ENCODE results near the gene DENND5A.

The DENND5A gene

DNA sequence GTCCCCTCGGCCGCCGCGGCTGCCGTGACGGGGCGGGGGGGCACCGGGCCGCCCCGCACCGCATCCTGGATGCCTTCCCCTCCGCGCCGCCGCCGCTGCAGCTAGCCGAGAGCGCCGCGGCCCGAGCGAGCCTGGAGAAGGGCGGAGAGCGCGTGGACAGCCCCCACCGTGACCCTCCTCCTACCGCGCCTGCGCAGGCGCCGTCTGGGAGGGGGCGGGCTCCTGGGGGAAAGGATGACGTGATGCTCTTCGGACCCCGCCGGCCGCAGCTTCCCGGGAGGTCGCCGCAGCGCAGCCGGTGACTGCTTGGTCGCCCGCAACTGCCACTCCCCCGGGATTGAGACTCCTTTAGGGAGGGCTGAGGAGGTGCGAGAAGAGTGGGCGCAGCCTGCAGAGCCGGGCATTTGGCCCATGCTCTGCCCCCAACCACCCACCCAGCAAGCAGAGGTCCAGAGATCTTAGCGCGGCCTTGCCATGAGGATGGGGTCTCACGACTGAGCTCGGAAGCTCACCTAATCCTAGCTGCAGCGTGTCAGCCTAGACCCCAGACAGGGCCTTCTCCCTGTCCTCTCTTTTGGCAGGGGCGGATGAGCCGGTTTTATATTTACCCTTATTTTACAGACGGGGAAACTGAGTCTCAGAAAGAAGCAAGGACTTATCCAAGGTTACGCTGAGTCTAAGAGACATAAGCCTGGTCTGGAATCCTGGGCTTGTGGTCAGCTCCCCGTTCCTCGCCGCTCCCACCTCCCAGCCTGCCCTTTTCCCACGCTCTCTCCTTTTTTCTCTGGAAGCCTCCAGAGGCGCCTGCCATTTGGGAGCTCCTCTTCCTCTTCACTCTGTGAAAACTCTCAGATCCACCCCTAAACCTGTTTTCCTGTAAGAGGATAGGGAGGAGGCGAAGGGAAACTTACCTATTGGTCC, at the start of gene DENND5A:
Gene DENND5A, minus strand, starts transcription at position 140 of the 921 bp plus-strand sequence. CDS start 281 bp downstream, outside the sequence.
- Histone ChIP-seq H3K4me3 (ENCODE audit: low read depth in 1 of 2, low read length in 2 of 2) (peak within 1 kb of the TSS; percentile 79 to 89), H3K27ac (ENCODE audit: low read depth, low read length) (peak within 1 kb of the TSS; percentile 97), H3K4me1 (ENCODE audit: insufficient read depth, low read length) (peaks cover 16% of the 10 kb centered on the region), H3K9me3 (ENCODE audit: low read length) (no peaks in the 10 kb centered on the region), H3K27me3 (ENCODE audit: control insufficient read depth in 1 of 2, insufficient read depth in 2 of 2, low read length in 2 of 2) (no peaks in the 10 kb centered on the region), H3K9ac (ENCODE audit: low read length) (peak within 1 kb of the TSS; percentile 94), H3K36me3 (ENCODE audit: insufficient read depth, low read length) (no peaks in the 10 kb centered on the region)

DNA sequence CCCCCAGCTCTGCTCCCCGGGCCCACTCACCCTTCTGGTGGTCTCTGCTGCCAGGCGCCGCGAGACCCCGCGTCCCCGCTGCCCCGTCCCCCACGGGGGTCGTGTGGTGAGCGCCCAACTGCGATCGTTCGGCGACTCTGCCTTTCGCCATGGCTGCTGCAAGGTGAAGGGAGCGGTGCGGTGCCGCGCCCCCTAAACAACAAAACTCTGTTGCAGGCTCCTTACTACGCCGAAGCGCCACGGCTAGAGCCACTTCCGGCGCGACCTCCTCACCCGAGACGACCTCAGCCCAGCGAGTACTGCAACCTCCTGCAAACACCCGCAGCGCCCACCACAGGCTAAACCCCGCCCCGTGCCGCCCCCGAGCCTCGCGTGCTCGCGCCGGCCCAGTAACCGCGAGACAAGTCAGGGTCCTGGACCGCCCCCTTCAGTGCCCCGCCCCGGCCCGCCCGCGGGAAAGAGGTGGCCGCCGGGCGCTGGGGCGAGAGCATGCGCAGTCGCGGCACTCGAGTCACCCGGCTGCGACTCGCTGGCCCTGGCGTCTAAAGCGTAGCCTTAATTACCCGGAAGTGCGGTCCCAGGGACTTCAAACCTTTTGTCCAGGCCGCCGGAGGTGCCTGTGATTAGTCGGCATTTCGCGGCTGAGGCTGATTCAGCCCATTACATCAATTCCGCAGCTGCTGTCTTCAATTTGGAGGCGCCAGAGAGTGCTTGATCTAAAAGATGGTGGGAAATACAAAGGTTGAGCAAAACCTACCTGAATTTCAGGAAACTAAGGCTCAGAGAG, 49.3 kb upstream of the DENND5A start, which contains the start of gene TMEM41B:
Gene TMEM41B, minus strand, starts transcription at position 303 of the 787 bp plus-strand sequence. Its CDS starts 152 bp downstream, at position 151.
- H3K27ac ChIP-seq (ENCODE audit: low read depth, low read length): peak within 1 kb of the TSS; percentile 79
- H3K4me3 ChIP-seq (ENCODE audit: low read depth in 1 of 2, low read length in 2 of 2): peak within 1 kb of the TSS; percentile 94 to 98
- H3K4me1 ChIP-seq (ENCODE audit: insufficient read depth, low read length): peaks cover 24% of the 10 kb centered on the region
- no peaks in the 10 kb centered on the region for H3K36me3 ChIP-seq (ENCODE audit: insufficient read depth, low read length)
- H3K9me3 ChIP-seq (ENCODE audit: low read length): no peaks in the 10 kb centered on the region
- H3K27me3 ChIP-seq (ENCODE audit: control insufficient read depth in 1 of 2, insufficient read depth in 2 of 2, low read length in 2 of 2): no peaks in the 10 kb centered on the region
- H3K9ac ChIP-seq (ENCODE audit: low read length): peak within 1 kb of the TSS; percentile 16

DNA sequence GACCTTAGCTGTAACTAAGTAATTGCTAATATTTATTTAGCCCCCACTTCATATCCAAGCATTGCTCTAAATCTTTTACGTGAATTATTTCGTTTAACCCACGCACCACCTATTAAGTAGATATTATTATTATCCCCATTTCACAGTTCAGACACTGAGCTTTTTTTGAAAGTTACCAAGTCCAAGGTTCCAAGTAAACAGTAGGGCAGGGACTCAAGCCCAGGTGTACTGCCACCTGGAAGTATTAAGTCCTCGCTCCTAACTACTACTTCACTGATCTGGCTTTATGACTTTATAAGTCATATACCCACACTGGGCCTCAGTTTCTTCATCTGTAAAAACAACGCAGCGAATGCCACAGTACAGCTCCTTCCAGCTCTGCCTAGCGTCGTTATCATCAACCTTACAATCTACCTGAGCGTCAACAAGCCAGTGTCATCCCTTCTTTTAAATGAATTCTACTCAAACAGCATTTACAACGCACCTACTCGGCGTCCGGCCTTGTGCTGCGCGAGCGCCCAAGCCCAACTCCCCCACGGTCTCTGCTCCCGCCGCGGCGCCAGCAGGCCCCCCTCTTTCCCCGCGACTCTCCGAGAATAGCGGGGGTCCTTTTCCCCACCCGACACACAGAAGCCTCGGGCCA, 48.6 kb upstream of the DENND5A start:
- peak overlapping the region; percentile 79 for H3K27ac ChIP-seq (ENCODE audit: low read depth, low read length)
- no peaks in the 10 kb centered on the region for H3K27me3 ChIP-seq (ENCODE audit: control insufficient read depth in 1 of 2, insufficient read depth in 2 of 2, low read length in 2 of 2)
- no peaks in the 10 kb centered on the region for H3K9me3 ChIP-seq (ENCODE audit: low read length)
- H3K4me1 ChIP-seq (ENCODE audit: insufficient read depth, low read length): peaks cover 24% of the 10 kb centered on the region
- peak overlapping the region; percentile 94 to 98 for H3K4me3 ChIP-seq (ENCODE audit: low read depth in 1 of 2, low read length in 2 of 2)
- no peaks in the 10 kb centered on the region for H3K36me3 ChIP-seq (ENCODE audit: insufficient read depth, low read length)
- peak overlapping the region; percentile 16 for H3K9ac ChIP-seq (ENCODE audit: low read length)

DNA sequence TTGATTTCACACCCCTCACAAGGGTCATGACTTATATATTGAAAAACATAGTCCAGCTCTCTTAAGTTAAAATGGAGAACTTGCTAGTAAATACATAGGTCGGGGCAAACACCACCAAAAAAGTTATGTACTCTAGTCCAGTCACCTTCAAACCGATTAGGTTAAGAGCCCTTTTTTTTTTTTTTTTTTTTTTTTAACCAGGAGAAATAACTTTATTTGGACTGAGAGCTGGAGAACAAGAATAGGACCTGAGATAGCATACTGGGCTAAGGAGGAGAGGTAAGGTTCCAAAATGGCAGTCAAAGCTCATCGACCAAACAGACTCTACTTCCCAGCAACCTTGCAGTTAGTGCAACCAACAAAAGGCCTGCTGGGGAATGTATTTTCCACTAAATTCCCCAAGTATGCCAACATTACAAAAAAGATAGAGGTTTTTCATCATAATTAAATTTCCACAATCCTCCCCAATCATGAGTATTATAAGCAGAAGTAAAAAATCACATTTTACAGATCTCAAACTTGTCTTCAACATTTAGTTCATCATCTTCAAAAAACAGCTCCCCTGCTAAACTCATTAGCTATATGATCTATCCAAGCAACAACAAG, 45.4 kb upstream of the DENND5A start:
- Histone ChIP-seq H3K4me3 (ENCODE audit: low read depth in 1 of 2, low read length in 2 of 2) (no peak overlapping the region), H3K9ac (ENCODE audit: low read length) (no peak overlapping the region), H3K27ac (ENCODE audit: low read depth, low read length) (no peak overlapping the region), H3K36me3 (ENCODE audit: insufficient read depth, low read length) (no peaks in the 10 kb centered on the region), H3K27me3 (ENCODE audit: control insufficient read depth in 1 of 2, insufficient read depth in 2 of 2, low read length in 2 of 2) (no peaks in the 10 kb centered on the region), H3K4me1 (ENCODE audit: insufficient read depth, low read length) (peaks cover 24% of the 10 kb centered on the region), H3K9me3 (ENCODE audit: low read length) (no peaks in the 10 kb centered on the region)

DNA sequence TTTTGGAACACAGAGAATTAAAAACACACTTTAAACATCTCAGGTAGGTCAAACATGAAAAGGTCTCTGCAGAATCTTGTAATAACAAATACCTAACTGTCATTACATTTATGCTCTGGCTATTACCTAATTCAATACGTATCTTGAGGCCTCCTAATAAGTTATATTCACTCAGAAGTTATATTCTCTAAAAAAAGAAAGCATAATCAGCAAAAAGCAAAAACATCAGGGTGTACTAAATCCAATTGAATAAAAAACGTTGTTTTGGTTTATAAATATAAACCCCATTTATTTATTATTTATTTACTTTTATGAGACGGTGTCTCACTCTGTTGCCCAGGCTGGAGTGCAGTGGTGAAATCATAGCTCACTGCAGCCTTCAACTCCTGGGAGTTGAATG, 39.0 kb upstream of the DENND5A start:
- Histone ChIP-seq H3K27me3 (ENCODE audit: control insufficient read depth in 1 of 2, insufficient read depth in 2 of 2, low read length in 2 of 2) (no peaks in the 10 kb centered on the region), H3K36me3 (ENCODE audit: insufficient read depth, low read length) (no peaks in the 10 kb centered on the region), H3K9me3 (ENCODE audit: low read length) (no peaks in the 10 kb centered on the region), H3K27ac (ENCODE audit: low read depth, low read length) (no peak overlapping the region), H3K4me1 (ENCODE audit: insufficient read depth, low read length) (no peaks in the 10 kb centered on the region), H3K9ac (ENCODE audit: low read length) (no peak overlapping the region), H3K4me3 (ENCODE audit: low read depth in 1 of 2, low read length in 2 of 2) (no peak overlapping the region)

DNA sequence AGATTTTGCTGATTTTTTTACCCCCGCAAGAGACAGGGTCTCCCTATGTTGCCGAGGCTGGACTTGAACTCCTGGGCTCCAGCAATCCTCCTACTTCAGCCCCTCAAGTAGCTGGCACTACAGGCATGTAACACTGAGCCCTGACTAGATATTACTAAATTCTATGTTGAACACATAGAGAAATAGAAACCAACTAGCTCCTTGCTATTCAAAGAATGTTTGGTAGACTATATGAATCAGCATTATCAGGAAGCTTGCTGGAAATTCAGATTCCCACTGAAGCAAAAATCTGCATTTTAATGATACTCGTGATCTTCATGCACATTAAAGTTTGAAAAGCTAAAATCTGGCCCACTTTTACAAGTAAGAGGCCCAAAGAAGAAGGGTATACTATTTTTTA, 37.3 kb upstream of the DENND5A start:
- Histone ChIP-seq H3K36me3 (ENCODE audit: insufficient read depth, low read length) (no peaks in the 10 kb centered on the region), H3K9me3 (ENCODE audit: low read length) (no peaks in the 10 kb centered on the region), H3K27ac (ENCODE audit: low read depth, low read length) (no peak overlapping the region), H3K4me1 (ENCODE audit: insufficient read depth, low read length) (no peaks in the 10 kb centered on the region), H3K4me3 (ENCODE audit: low read depth in 1 of 2, low read length in 2 of 2) (no peak overlapping the region), H3K9ac (ENCODE audit: low read length) (no peak overlapping the region), H3K27me3 (ENCODE audit: control insufficient read depth in 1 of 2, insufficient read depth in 2 of 2, low read length in 2 of 2) (no peaks in the 10 kb centered on the region)

DNA sequence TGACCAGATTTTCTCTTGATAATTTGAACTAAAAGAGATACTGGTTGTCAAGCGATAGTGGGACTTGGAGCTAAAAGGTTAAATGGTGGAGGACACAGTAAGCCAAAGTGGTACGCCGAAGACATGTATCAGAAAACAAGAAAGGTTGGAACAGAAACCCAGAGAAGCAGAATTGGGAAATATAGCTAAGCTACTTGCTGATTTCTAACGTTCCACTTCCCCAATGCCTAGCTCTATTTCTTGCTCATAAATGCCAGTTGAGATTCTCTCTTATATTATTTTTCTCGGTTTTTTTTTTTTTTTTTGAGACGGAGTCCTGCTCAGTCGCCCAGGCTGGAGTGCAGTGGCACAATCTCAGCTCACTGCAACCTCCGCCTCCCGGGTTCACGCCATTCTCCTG, 36.6 kb upstream of the DENND5A start:
- Histone ChIP-seq H3K9me3 (ENCODE audit: low read length) (no peaks in the 10 kb centered on the region), H3K4me3 (ENCODE audit: low read depth in 1 of 2, low read length in 2 of 2) (no peak overlapping the region), H3K4me1 (ENCODE audit: insufficient read depth, low read length) (no peaks in the 10 kb centered on the region), H3K36me3 (ENCODE audit: insufficient read depth, low read length) (no peaks in the 10 kb centered on the region), H3K27ac (ENCODE audit: low read depth, low read length) (no peak overlapping the region), H3K9ac (ENCODE audit: low read length) (no peak overlapping the region), H3K27me3 (ENCODE audit: control insufficient read depth in 1 of 2, insufficient read depth in 2 of 2, low read length in 2 of 2) (no peaks in the 10 kb centered on the region)

DNA sequence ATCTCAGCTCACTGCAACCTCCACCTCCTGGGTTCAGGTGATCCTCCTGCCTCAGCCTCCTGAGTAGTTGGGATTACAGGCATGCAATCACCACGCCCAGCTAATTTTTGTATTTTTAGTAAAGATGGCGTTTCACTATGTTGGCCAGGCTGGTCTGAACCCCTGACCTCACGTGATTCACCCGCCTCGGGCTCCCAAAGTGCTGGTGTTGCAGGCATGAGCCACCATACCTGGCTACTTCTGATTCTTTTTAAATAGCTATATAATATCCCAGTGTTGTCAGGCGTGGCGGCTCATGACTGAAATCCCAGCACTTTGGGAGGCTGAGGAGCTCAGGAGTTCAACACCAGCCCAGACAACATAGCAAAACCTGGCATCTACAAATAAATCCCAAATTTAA, 28.5 kb upstream of the DENND5A start:
- H3K9me3 ChIP-seq (ENCODE audit: low read length): no peaks in the 10 kb centered on the region
- H3K36me3 ChIP-seq (ENCODE audit: insufficient read depth, low read length): no peaks in the 10 kb centered on the region

DNA sequence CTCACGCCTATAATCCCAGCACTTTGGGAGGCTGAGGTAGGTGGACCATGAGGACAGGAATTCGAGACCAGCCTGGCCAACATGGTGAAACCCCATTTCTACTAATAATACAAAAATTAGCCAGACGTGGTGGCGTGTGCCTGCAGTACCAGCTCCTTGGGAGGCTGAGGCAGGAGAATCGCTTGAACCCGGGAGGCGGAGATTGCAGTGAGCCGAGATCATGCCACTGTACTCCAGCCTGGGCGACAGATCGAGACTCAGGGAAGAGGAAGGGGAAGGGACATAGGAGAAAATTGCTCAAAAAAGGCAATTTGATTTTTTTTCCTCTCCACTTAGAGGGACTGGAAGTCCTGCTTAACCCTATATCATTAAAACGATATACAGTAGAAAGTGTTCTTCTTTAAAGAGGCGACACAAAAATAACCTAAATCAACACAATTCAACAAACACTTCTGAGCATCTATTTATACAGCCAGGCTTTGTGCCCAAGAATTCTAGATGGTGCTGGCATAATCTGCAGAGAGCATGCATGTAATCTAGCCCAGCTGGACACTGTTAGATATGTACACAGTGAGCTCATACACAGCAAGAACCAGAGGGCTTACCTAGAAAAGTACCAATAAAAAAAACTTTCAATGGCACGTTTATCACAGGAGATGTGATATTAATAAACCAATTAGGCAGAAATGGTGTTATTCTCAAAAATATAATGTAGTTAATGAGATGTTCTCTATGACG, 20.9 kb upstream of the DENND5A start:
- H3K27me3 ChIP-seq (ENCODE audit: control insufficient read depth in 1 of 2, insufficient read depth in 2 of 2, low read length in 2 of 2): no peaks in the 10 kb centered on the region
- H3K4me1 ChIP-seq (ENCODE audit: insufficient read depth, low read length): no peaks in the 10 kb centered on the region
- no peak overlapping the region for H3K9ac ChIP-seq (ENCODE audit: low read length)
- H3K36me3 ChIP-seq (ENCODE audit: insufficient read depth, low read length): peaks cover 7% of the 10 kb centered on the region
- H3K9me3 ChIP-seq (ENCODE audit: low read length): no peaks in the 10 kb centered on the region
- no peak overlapping the region for H3K4me3 ChIP-seq (ENCODE audit: low read depth in 1 of 2, low read length in 2 of 2)
- no peak overlapping the region for H3K27ac ChIP-seq (ENCODE audit: low read depth, low read length)

More for the DNA sequence above, 28.5 kb upstream of the DENND5A start:
- no peak overlapping the region for H3K4me3 ChIP-seq (ENCODE audit: low read depth in 1 of 2, low read length in 2 of 2)
- no peaks in the 10 kb centered on the region for H3K27me3 ChIP-seq (ENCODE audit: control insufficient read depth in 1 of 2, insufficient read depth in 2 of 2, low read length in 2 of 2)
- no peak overlapping the region for H3K9ac ChIP-seq (ENCODE audit: low read length)
- H3K4me1 ChIP-seq (ENCODE audit: insufficient read depth, low read length): no peaks in the 10 kb centered on the region
- no peak overlapping the region for H3K27ac ChIP-seq (ENCODE audit: low read depth, low read length)

DNA sequence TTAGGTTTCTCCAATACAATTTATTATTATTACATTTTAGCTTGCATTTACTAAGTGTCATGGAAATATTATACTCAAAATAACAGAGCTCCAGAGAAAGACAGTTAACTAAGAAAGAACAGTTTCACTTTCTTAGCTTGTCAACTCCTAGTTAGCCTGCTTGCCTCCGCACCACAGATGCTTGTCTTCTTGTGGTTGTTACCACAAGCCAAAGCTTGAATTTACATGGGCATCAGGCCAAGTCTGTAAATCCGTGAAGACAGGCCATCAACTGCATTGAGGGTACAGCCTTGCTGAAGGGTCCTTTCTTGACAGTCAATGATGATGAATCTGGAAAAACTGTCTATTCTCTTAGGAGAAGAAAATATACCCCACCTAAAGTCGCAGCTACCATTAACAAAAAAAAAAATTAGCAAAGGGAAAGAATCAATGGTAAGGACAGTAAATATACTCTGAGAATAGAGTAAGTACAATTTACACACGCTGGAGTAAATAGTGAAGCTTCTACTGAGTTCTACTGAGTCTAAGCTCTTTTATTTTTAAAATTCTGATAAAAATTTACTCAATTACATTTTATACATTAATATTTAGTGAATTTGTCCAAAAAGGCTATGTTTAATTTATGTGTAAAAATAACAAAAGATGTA, 15.6 kb upstream of the DENND5A start:
- Histone ChIP-seq H3K9me3 (ENCODE audit: low read length) (no peaks in the 10 kb centered on the region), H3K4me3 (ENCODE audit: low read depth in 1 of 2, low read length in 2 of 2) (no peak overlapping the region), H3K36me3 (ENCODE audit: insufficient read depth, low read length) (no peaks in the 10 kb centered on the region), H3K4me1 (ENCODE audit: insufficient read depth, low read length) (no peaks in the 10 kb centered on the region), H3K9ac (ENCODE audit: low read length) (no peak overlapping the region), H3K27ac (ENCODE audit: low read depth, low read length) (no peak overlapping the region), H3K27me3 (ENCODE audit: control insufficient read depth in 1 of 2, insufficient read depth in 2 of 2, low read length in 2 of 2) (no peaks in the 10 kb centered on the region)

Data from muscle layer of colon (tissue), 2 donors.